T-helper 2 cell treated with Interferon-gamma antibody and Interleukin-4, amounts not matched to agents 100 ng/mL and 5 ng/mL, for 36 hours (primary cell): ENCODE results near the gene MYO5A. TPM values are rescaled to one million over a fixed set of nuclear protein-coding genes. Genes with fewer than 3 reads are reported as not detected.

Experiments
- intact Hi-C: fragments of 100-400 bp; cut with micrococcal nuclease; formaldehyde crosslinking; loops from one replicate; pipeline ENCODE4 v1.15.1; 2023
- total RNA-seq: library from RNA; stranded (reverse); gene quantifications from 2 replicates; pipeline ENCODE4 v1.2.3, GENCODE V29; 2022

The MYO5A gene
- total RNA-seq, 1 donor from 2014 or later = 30.8 TPM

DNA sequence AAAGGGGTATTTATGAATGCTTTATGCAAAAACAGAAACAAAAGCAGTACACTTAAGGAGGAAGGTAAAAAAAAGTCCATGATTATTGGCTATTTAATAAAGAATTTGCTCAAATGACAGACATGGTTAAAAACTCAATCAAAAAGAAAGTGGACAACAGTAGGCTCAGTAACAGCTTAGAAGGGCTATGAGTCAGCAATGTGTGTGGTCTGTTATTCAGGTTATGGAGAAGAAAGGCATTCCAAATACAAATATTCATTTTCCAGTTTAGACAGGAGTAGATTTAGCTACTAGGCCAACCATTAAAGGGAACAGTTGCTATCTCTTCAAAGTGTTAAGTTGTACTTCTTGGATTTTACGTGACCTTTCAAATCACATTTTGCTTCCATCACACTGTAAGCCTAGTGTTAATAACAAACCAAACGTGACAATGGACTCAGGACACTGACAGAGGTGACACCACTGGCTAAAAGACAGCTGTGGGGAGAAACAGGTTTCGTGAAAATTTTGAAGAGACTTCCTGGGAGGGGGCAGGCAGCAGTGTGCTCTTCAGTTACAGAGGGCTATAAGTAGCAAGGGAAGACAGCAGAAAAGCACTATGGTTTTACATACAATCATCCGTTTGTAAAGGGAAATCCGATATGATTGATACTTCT, 191.4 kb downstream of the MYO5A start:
- intact Hi-C loops = no loop called here

DNA sequence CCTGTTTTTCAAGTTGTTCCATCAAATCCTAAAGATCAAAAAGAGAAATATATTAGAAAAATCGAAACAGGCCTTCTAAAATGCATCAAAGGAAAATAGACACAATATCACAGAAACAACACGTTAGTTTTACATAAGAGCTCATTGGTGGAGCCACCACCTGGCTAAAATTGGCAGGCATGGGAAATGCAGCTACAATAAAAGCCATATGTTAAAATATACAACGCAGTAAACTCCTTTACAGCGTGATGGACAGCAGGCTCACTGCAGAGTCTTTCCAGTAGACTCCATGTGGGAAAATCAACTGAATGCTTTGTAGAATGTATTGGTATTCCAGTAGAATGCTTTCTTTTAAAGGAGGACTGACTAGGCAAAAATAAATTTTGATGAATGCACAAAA, 192.2 kb downstream of the MYO5A start:
- intact Hi-C loops = no loop called here

DNA sequence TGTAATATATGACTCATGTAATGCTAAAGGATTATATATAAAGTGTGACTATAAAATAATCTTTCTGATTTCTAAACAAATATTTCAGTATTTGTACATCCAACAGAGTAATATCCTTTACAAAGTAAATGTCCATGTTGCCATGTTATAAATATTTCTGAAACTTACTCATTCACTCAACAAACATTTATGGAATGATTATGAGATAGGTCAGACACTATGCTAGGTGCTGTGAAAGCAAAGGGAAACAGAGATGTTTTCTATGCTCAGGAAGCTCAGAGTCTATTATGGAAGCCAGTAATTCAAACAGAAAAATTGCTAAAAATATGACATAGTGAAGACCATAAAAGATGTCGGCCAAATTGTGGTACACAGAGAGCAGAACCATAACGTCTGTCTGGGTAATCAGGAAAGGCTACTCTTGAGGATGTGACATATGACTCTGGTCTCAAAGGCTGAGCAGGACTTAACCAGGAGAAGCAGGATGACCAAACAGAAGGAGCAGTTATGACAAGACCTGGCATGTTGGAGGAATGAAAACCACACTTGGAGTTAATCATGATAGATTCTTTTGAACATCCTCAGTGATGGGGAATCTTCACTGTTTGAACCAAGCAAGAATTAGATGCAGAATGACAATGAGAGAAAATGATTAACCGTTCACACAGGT, 194.1 kb downstream of the MYO5A start:
- intact Hi-C loops = loop anchor here (5.0 kb wide), 1 partner anchor 343 kb away; the partner anchor contains the start of gene ATOSA

DNA sequence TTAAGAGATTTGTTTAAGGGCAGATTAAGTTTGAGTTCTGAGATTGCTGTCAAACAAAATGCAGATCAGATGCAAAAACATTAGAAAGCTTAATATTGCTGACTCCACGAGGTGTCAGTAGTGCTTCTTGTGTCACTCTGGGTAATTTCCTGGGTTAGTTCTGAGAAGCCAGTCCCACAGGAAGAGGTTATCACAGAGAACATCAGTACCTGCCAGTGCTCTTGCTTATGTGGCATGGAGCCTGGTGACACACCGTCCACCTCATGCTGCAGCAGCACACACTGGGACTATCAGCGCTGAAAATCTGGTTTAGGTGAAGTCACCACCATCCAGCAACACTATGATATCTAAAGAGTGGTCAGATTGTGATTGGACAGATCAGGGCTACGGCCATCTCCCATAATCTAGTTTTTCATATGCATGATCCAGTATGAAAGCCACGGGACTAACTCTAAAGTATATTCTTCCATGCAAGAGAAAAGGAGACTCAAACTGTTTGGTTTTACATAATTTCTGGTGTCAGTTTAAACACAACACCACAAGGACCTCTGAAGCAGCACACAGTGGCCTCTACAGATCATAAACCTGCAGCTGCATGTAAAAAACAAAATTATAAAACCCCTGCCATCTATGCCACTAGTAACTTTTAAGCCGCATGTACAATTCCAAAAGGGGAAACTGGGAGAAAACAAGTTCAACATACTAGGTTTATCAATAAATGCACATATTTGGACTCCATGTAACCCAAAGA, 197.0 kb downstream of the MYO5A start:
- intact Hi-C loops = loop anchor here (1.0 to 5.0 kb wide), 7 partner anchors 69 to 404 kb away; partner anchors contain the start of gene ATOSA

DNA sequence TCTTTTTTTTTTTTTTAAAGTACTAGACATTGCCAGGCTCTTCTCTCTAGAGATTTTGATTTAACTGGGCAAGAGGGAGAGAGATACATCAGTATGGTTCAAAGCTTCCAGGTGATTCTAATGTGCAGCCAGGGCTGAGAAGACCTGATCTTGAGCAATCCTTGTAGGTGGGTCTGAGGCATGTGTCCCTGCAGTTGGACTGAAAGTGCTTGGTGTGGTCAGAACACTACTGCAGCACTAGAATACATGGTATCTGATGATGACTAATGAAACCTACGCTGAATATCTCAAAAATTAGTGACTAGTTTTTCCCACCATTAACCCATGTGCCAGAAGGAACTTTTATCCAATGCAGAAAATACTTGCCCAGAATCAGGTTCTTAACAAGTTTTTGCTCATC, 198.7 kb downstream of the MYO5A start:
- intact Hi-C loops = loop anchor here (2.0 to 5.0 kb wide), 3 partner anchors 137 to 347 kb away; partner anchors contain the start of gene ATOSA

DNA sequence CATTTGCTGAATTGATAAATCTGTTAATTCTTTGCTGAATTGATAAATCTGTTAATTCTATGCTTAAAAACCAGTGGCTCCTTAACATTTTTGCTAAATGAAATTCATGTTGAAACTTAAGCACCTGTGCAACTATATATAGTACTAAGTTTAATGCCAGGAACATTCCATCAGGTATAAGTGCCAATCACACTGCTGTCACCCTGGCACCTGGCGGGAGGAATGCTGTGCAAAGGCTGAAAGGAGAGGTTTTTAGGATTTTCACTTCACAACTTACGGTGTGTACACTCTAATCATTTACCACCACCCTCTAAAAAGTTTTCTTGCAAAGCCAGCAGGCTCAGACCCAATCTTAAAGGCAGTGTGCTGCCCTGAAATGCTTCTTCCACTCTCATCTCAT, 199.5 kb downstream of the MYO5A start:
- intact Hi-C loops = no loop called here

DNA sequence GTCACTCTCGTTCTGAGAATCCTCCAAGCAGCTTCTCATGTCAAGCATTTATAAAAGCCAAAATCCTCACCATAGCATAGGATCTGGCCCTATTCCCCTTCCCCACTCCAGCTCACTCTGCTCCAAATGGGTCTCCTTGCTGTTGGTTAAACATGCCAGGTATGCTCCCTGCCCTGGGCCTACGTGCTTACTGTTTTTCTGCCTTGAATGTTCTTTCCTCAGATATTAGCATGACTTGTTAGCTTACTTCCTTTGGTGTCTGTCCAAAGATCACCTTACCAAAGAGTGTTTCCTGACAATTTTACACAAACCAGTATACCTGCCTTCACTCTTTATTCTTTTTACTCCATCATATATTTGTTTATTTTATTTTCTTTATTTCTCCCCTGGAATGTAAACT, 200.0 kb downstream of the MYO5A start:
- intact Hi-C loops = no loop called here

DNA sequence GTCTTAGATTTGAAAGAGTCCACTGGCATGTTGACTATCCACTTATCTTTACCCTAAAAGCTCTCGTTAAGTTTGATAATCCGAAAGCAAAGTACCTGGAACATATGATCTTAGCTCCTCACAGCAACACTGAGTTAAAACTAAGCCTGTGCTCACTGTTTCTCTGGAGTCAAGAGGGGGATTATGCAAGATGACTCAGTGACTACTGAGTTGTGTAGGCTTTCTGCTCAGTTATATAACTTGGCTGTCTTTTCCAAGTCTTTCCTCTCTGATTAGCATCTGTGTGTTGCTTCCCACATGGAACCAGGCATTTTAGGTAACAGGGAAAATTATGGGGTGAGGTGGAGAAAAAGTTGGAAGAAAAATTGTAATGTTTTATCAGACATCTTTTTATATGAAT, 201.9 kb downstream of the MYO5A start:
- intact Hi-C loops = no loop called here

DNA sequence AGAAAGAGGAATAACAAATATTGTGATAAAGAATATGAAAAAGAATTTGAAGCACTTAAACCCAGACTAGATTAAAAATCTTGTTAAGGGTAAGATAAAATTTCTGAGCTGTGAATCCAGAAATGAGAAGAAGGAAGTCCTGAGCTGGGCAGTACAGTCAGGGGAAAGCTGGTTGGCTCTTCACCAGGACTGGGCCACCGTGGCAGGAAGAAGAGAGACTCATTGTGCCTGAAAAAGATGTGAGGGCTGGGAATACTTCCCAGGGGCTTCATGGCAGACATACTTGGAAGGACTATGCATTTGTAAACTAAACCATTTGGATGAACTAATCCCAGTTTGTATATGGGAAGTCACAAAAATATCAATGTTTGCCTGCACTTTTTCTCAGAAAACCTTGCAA, 204.6 kb downstream of the MYO5A start:
- intact Hi-C loops = no loop called here

DNA sequence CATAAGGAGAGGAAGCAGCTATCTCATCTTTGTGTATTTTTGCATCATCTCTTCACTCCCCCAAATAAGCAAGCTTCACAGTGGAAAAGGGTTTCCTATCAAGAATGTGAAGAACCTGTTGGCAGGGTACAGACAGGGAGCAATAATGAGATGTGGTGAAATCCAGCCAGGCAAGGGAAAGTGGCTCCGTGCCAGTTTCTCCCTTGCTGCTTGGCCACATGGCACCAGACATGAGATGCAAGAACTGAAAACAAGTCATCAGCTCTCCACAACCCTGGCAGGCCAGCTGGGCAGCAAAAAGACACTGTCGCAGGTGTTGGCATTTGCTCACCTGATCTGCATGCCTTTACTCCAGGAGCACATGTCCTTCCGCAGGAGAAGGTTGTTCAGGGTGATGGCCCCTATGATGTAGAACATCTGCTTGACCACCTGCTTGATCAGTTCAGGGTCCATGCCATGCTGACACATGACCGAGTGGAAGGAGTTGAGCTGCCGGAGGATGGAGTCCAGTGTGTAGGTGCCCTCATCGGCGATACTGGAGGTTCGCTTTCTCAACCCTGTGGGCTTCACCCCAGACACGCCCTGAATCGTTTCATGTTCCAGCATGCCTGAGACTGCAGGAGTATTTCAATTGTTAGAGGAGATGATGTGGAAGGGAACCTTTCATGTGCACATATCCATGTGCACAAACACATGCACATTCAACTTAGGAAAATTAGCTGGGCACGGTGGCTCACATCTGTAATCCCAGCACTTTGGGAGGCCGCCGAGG, 209.8 kb downstream of the MYO5A start:
- intact Hi-C loops = no loop called here

DNA sequence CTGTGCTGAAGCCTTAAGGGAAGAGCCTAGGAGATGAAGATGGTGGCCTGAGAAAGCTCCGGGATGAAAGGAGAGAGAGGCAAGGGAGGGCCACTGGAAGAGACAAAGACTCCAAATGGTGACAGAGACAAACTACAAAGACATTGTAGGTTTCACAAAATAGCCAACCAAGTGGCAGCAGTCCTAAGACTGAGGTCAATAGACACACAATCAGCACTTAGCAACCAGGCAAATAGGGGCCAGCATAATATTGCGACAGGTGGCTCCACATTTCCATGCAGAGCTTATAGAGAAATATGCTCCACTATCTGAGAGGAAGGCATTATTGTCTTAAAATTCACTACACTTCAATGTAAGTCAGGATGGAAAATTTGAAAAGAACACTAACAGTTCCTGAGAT, 211.0 kb downstream of the MYO5A start:
- intact Hi-C loops = no loop called here

DNA sequence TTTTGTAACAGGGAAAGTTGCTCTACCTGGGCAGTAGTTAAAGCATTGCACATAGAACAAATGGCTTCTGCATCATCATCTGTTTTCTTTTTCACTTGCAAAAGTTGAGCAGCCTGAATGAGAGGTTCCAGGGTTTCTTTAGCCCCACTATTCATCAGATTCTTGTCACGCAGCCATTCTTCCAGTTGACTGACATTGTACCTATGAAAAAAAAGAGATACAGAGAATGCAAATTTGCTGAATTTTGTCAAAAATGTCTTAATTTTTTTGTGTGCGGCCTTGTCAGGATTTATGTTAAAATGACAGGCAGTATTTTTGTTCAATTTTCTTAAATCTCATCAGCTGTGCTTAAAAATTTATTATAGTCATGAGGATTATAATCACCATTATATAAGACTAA, 211.7 kb downstream of the MYO5A start:
- intact Hi-C loops = no loop called here

DNA sequence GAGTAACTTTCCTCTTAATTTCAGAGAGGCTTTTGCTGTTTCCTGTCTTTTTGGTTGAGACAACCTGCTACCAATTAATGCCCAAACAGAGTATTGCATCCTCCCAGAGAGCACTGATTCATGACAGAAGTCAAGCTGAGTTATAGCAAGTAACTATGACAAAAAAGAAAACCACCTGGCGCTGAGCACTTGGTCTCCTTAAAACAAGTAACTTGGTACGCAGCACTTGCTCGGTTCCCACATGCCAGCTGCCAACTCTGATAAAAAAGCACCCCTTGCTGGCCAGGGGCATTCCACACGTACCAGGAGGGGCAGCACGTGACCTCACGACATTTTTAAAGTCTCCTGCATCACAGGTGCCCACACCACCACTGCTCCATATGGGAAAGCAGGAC, 219.5 kb downstream of the MYO5A start:
- intact Hi-C loops = no loop called here

DNA sequence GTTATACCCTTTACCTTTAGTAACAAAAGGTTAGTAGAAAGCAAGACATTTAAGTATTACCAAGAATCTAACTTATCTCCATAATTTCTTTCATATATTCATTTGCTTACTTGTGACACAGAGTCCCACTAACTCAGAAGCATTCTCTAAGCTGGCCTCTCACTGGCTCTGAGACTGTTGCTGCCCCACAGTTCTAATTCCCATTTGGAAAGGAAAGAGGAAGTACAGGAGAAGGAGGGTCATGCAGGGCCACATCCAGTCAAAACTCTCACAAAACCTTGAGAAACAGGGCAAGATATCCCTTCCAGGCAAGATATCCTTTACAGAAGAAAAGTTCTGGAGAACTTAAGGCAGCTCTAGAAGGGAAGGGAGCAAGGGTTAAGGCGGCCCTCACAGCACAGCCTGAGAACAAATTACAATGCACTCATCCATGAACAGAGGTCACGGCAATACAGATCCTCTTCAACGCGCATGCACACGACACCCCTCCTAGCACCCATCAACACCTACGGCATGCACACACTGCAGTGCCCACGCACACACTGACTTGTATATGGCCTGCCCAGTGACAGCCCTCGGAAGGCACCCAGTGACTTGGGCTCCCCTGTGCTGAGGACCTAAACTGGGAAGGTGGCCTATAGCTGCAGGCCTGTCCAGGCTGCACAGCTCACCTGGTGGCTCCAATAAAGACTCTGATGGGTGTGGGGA, 220.1 kb downstream of the MYO5A start:
- intact Hi-C loops = no loop called here

DNA sequence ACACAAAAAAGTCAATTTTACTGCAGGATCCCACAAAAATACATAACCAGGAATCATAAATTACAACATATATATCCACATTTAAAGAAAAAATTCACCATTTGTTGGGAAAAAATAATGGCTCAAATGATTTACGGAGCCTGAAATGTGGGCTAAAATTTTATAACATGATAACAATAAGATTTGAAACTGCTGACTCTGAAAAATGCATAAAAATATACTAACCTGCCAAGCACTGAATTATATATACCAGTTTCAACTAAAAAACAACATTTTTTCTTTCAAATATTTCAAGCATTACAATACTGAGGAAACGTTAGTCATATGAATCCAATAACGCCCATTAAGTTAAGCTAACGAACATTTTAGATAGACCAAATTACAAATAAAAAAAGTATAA, 220.8 kb downstream of the MYO5A start:
- intact Hi-C loops = no loop called here

DNA sequence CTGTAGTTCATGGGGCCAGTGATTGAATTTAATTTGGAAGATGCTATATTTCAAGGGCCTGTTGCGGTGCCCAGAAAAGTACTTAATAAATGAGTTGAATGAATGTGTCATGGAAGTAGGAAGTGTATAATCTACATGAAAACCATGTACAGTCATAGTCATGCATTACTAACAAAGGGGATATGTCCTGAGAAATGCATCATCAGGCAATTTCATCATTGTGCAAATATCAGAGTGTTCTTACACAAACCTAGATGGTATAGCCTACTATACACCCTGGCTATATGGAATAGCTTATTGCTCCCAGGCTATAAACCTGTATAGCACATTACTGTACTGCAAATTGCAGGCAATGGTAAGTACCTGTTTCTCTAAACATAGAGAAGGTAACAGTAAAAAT, 222.4 kb downstream of the MYO5A start:
- intact Hi-C loops = no loop called here

DNA sequence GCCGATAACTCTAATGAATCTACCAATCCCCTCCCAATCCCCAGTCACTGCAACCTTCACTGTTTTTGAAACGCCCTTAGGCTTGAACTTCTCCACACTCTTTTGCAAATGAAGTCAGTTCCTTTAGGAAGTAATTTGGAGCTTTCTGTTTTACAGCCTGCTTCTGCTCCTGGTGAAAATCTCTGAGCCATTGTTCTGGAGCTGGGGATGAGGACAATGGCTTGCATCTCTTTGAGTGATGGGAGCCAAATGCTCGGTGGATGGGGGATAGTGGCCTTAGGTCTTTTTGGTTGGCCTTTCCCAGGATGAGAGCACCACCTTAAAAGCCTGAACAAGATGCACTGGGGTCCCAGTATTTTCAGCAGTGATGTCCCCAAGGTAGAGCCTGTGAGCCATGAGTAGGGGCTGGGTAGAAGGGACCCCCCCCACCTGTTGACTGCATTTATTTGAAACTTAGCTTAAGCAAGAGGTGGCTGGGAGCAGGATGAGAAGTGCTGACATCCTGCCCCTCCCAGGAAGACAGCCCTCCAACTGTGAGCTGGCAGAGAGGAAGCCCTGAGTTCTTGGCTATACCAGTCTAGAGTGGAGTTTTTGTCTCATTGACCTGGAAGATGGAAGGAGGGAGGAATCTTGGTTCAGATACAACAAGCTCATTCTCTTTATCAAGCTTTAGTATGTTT, 225.4 kb downstream of the MYO5A start:
- intact Hi-C loops = no loop called here

DNA sequence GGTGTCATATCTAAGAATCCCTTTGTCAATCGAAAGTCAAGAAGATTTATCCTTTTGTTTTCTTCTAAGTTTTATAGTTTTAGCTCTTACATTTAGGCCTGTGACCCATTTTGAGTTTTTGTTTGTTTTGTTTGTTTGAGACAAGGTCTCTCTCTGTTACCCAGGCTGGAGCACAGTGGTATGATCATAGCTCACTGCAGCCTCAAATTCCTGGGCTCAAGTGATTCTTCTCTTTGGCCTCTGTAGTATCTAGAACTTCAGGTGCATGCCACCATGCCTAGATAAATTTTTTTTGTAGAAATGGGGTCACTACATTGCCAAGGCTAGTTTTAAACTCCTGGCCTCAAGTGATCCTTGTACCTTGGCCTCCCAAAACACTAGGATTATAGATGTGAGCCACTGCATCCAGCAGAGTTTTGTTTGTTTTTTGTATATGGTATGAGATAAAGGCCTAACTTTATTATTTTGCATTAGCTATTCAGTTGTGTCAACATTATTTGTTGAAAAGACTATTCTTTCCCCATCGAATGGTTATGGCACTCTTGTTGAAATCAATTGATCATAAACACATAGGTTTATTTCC, 227.3 kb downstream of the MYO5A start:
- intact Hi-C loops = no loop called here

DNA sequence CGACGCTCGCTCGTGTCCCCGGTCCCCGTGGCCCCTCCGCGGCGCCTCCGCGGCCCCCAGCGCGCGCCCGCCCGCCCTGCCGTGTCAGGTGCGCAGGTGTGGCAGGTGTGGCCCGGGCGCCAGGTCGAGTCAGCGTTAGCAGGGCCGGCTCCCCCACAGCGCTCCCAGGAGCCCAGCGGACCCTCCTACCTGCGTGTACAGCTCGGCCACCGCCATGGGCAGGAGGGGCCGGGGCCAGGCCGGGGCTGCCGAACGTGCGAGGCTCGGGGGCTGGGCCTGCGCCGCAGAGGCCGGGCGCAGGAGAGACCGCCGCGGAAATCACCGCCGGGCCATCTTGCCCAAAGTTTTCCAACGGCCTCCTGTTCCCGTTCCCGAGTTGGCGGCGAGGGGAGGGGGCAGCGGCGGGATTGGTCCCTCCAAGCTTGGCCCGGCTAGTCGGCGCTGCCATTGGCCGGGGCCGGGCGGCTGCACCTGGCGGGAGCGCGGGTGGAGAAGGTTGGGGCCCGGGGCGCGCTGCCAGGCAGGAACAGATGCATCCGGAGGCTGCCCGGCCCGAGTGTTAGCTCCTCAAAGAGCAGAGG, 233.2 kb downstream of the MYO5A start, which contains the start of gene MYO5C:
MYO5C (minus strand) TSS at position 384 of the 581 bp plus-strand sequence; CDS start at position 216, 168 bp downstream.
- intact Hi-C loops = no loop called here
